Activated CD4-positive, alpha-beta T cell treated with anti-CD3 and anti-CD28 coated beads, Interleukin-2, amount 10 ng/mL, durations not matched to agents 24 days and 14 days (primary cell): ENCODE measurements around the gene TMC7. TPM values are rescaled to one million over a fixed set of nuclear protein-coding genes. Genes with fewer than 3 reads are reported as not detected.
"Not testable (repeated sequence)": the region's sequence is repeated elsewhere in the genome, so short reads cannot be mapped to it uniquely, and the experiment has no call there.

ENCODE experiments used
- DNase-seq: peaks from one replicate; pipeline ENCODE4 v3.0.0; 2022
- H3K27ac Mint-ChIP-seq: one replicate; pipeline ENCODE4 v1.8.0; 2022; ENCODE audit warnings: mild to moderate bottlenecking, mixed read lengths
- H3K27me3 Mint-ChIP-seq: one replicate; pipeline ENCODE4 v1.8.0; 2022; ENCODE audit warnings: mixed read lengths
- H3K36me3 Mint-ChIP-seq: one replicate; pipeline ENCODE4 v1.8.0; 2022; ENCODE audit warnings: low read depth, mild to moderate bottlenecking, mixed read lengths
- H3K4me1 Mint-ChIP-seq: one replicate; pipeline ENCODE4 v1.8.0; 2021; ENCODE audit warnings: mixed read lengths
- H3K4me3 Mint-ChIP-seq: one replicate; pipeline ENCODE4 v1.8.0; 2022; ENCODE audit warnings: mild to moderate bottlenecking, moderate library complexity, mixed read lengths
- H3K9me3 Mint-ChIP-seq: one replicate; pipeline ENCODE4 v1.8.0; 2021; ENCODE audit warnings: mixed read lengths
- intact Hi-C: fragments of 100-400 bp; cut with micrococcal nuclease; formaldehyde crosslinking; loops from one replicate; pipeline ENCODE4 v1.15.1; 2023
- total RNA-seq: library from RNA; stranded (reverse); gene quantifications from 2 replicates; pipeline ENCODE4 v1.2.3, GENCODE V29; 2022

The TMC7 gene
- total RNA-seq, 1 donor from 2014 or later = not detected

- H3K36me3 Mint-ChIP-seq, H3K9me3 Mint-ChIP-seq, H3K4me3 Mint-ChIP-seq, DNase-seq, H3K27me3 Mint-ChIP-seq, H3K27ac Mint-ChIP-seq, intact Hi-C loops, H3K4me1 Mint-ChIP-seq: not testable (repeated sequence)
Observed at GRCh38 chr16:18996536-18996935, 12.8 kb downstream of the TMC7 start.

GRCh38 chr16:18997001-18997400 is 13.3 kb downstream of the TMC7 start:
- H3K27ac Mint-ChIP-seq, H3K4me3 Mint-ChIP-seq, H3K36me3 Mint-ChIP-seq, intact Hi-C loops, H3K27me3 Mint-ChIP-seq, H3K9me3 Mint-ChIP-seq, H3K4me1 Mint-ChIP-seq, DNase-seq: not testable (repeated sequence)

GRCh38 chr16:18999045-18999393 is 15.3 kb downstream of the TMC7 start:
- H3K4me3 Mint-ChIP-seq = no peak overlapping the region
- intact Hi-C loops = no loop called here
- peaks cover 4% of the 10 kb centered on the region for H3K27me3 Mint-ChIP-seq
- H3K36me3 Mint-ChIP-seq = no peaks in the 10 kb centered on the region
- H3K4me1 Mint-ChIP-seq = no peaks in the 10 kb centered on the region
- H3K27ac Mint-ChIP-seq = no peak overlapping the region
- H3K9me3 Mint-ChIP-seq = no peaks in the 10 kb centered on the region
- DNase-seq = no peak

- H3K4me3 Mint-ChIP-seq = no peak overlapping the region
- intact Hi-C loops = no loop called here
- no peak overlapping the region for H3K27ac Mint-ChIP-seq
- no peaks in the 10 kb centered on the region for H3K36me3 Mint-ChIP-seq
- no peaks in the 10 kb centered on the region for H3K4me1 Mint-ChIP-seq
- H3K9me3 Mint-ChIP-seq = no peaks in the 10 kb centered on the region
- peaks cover 1% of the 10 kb centered on the region for H3K27me3 Mint-ChIP-seq
- no peak for DNase-seq
Observed at GRCh38 chr16:19001788-19002187, 18.1 kb downstream of the TMC7 start.

GRCh38 chr16:19003935-19004334 is 20.2 kb downstream of the TMC7 start:
- Mint-ChIP-seq H3K9me3 (no peaks in the 10 kb centered on the region), H3K36me3 (no peaks in the 10 kb centered on the region), H3K27ac (no peak overlapping the region), H3K4me3 (no peak overlapping the region), H3K4me1 (no peaks in the 10 kb centered on the region), H3K27me3 (peaks cover 1% of the 10 kb centered on the region)
- DNase-seq = no peak
- intact Hi-C loops = no loop called here

GRCh38 chr16:19005561-19006445 is 22.1 kb downstream of the TMC7 start:
- H3K27me3 Mint-ChIP-seq = peaks cover 1% of the 10 kb centered on the region
- H3K36me3 Mint-ChIP-seq = no peaks in the 10 kb centered on the region
- no peak for DNase-seq

GRCh38 chr16:19006446-19007315 is 22.9 kb downstream of the TMC7 start:
- Mint-ChIP-seq H3K4me3 (no peak overlapping the region), H3K9me3 (no peaks in the 10 kb centered on the region), H3K36me3 (no peaks in the 10 kb centered on the region), H3K27me3 (no peaks in the 10 kb centered on the region), H3K27ac (no peak overlapping the region), H3K4me1 (no peaks in the 10 kb centered on the region)
- intact Hi-C loops = no loop called here
- DNase-seq = no peak

More at GRCh38 chr16:19005561-19006445, 22.1 kb downstream of the TMC7 start:
- Mint-ChIP-seq H3K4me1 (no peaks in the 10 kb centered on the region), H3K9me3 (no peaks in the 10 kb centered on the region), H3K4me3 (no peak overlapping the region), H3K27ac (no peak overlapping the region)
- intact Hi-C loops = no loop called here

GRCh38 chr16:19008245-19009169 is 24.8 kb downstream of the TMC7 start:
- Mint-ChIP-seq H3K9me3 (no peaks in the 10 kb centered on the region), H3K4me1 (no peaks in the 10 kb centered on the region), H3K4me3 (no peak overlapping the region), H3K27me3 (no peaks in the 10 kb centered on the region), H3K36me3 (no peaks in the 10 kb centered on the region), H3K27ac (no peak overlapping the region)
- no peak for DNase-seq
- intact Hi-C loops = no loop called here

GRCh38 chr16:19011169-19011731 is 27.5 kb downstream of the TMC7 start:
- no peak overlapping the region for H3K27ac Mint-ChIP-seq

GRCh38 chr16:19014461-19014860 is 30.7 kb downstream of the TMC7 start:
- no peaks in the 10 kb centered on the region for H3K36me3 Mint-ChIP-seq
- no peaks in the 10 kb centered on the region for H3K9me3 Mint-ChIP-seq
- H3K27ac Mint-ChIP-seq = no peak overlapping the region
- H3K27me3 Mint-ChIP-seq = no peaks in the 10 kb centered on the region
- no peak for DNase-seq
- no peaks in the 10 kb centered on the region for H3K4me1 Mint-ChIP-seq
- intact Hi-C loops = no loop called here
- H3K4me3 Mint-ChIP-seq = no peak overlapping the region

More at GRCh38 chr16:19011169-19011731, 27.5 kb downstream of the TMC7 start:
- Mint-ChIP-seq H3K36me3 (no peaks in the 10 kb centered on the region), H3K4me3 (no peak overlapping the region), H3K27me3 (no peaks in the 10 kb centered on the region), H3K4me1 (no peaks in the 10 kb centered on the region), H3K9me3 (no peaks in the 10 kb centered on the region)
- intact Hi-C loops = no loop called here
- no peak for DNase-seq

GRCh38 chr16:19017179-19017578 is 33.4 kb downstream of the TMC7 start:
- H3K27ac Mint-ChIP-seq = no peak overlapping the region
- no peaks in the 10 kb centered on the region for H3K36me3 Mint-ChIP-seq

GRCh38 chr16:19020689-19021088 is 37.0 kb downstream of the TMC7 start:
- Mint-ChIP-seq H3K36me3 (no peaks in the 10 kb centered on the region), H3K4me3 (no peak overlapping the region), H3K27me3 (peaks cover 2% of the 10 kb centered on the region), H3K4me1 (no peaks in the 10 kb centered on the region), H3K27ac (no peak overlapping the region), H3K9me3 (no peaks in the 10 kb centered on the region)
- DNase-seq = no peak
- intact Hi-C loops = no loop called here

More at GRCh38 chr16:19017179-19017578, 33.4 kb downstream of the TMC7 start:
- H3K4me1 Mint-ChIP-seq = no peaks in the 10 kb centered on the region
- intact Hi-C loops = no loop called here
- no peaks in the 10 kb centered on the region for H3K9me3 Mint-ChIP-seq
- no peak for DNase-seq
- H3K27me3 Mint-ChIP-seq = peaks cover 2% of the 10 kb centered on the region
- H3K4me3 Mint-ChIP-seq = no peak overlapping the region

GRCh38 chr16:19021747-19022146 is 38.0 kb downstream of the TMC7 start:
- no peak overlapping the region for H3K27ac Mint-ChIP-seq
- no peaks in the 10 kb centered on the region for H3K9me3 Mint-ChIP-seq
- no peaks in the 10 kb centered on the region for H3K36me3 Mint-ChIP-seq
- no peaks in the 10 kb centered on the region for H3K4me1 Mint-ChIP-seq
- intact Hi-C loops = no loop called here
- no peak overlapping the region for H3K4me3 Mint-ChIP-seq
- peaks cover 2% of the 10 kb centered on the region for H3K27me3 Mint-ChIP-seq
- DNase-seq = no peak
